ENCODE measurements around the gene KMO.

KMO gene

DNA sequence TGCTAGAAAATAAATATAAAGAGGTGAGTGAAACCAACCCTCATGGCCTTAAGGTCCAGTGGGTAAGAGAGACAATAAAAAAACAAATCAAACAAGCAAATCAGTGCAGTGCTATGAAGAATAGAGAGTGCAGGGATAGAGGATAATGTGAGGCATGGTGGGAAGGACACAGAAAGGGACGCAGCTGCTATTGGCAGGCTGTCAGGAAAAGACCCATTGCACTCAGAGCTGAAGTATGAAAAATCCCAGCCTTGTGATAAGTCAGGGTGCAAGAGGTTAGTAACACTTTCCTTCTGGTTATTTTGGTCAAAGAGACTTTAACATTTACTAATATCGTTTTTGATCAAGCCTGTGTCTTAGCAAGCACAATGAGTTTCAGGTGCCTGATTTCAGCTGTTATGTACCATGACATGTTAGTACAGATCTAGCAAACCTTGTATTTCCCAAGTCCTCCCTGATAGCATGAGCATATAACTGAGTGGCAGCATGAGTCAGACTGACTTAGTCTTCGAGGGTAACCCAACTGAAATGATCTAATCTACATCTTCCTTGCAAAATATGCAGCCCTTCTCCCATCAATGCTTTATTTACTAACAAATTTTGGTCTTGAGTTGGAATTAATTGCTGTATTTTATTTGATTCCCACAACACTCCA lies 76.3 kb downstream of the KMO start:
- Mint-ChIP-seq H3K9me3 (no peaks in the 10 kb centered on the region), H3K27me3 (ENCODE audit: low read depth) (peaks cover 7% of the 10 kb centered on the region), H3K4me3 (no peak overlapping the region), H3K36me3 (ENCODE audit: low read depth) (peaks cover 1% of the 10 kb centered on the region), H3K27ac (no peak overlapping the region), H3K4me1 (no peaks in the 10 kb centered on the region)
- TF ChIP-seq, protein P1, sequence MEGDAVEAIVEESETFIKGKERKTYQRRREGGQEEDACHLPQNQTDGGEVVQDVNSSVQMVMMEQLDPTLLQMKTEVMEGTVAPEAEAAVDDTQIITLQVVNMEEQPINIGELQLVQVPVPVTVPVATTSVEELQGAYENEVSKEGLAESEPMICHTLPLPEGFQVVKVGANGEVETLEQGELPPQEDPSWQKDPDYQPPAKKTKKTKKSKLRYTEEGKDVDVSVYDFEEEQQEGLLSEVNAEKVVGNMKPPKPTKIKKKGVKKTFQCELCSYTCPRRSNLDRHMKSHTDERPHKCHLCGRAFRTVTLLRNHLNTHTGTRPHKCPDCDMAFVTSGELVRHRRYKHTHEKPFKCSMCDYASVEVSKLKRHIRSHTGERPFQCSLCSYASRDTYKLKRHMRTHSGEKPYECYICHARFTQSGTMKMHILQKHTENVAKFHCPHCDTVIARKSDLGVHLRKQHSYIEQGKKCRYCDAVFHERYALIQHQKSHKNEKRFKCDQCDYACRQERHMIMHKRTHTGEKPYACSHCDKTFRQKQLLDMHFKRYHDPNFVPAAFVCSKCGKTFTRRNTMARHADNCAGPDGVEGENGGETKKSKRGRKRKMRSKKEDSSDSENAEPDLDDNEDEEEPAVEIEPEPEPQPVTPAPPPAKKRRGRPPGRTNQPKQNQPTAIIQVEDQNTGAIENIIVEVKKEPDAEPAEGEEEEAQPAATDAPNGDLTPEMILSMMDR (IDR thresholded peaks at IDR 0.05; ENCODE audit: unreplicated experiment in 3 of 3), result no peak

DNA sequence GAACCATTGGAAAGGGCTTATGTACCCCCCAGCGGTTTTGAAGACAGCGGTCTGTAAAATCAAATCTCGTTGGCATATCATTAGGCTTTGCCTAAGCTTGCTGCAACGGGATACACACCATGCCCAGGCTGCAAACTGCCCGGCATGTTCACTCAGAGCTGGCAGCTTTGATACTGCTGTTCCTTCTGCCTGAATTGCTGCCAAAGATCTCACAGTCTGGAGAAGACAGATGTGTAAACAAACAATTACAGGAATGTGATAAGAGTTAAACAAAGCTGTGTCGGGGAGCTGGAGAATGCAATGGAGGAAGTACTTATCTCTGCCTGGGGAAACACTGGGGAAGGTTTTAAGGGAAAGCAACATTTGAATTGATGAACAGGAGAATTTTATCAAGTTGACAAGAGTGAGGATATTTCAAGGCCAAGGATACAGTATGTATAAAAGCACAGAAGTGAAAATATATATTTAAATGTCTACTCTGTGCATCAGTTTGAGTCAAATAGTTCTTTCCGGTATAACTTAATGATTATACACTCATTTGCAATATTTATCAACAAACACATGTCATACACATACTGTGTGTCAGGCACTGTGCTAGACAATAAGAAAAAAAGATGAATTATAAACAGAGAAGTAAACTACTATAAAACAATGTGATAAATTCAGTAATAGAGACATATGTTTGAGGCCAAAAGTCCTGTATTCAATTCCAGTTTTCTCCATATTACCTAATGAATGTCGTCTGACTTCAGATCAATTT lies 78.1 kb downstream of the KMO start:
- TF ChIP-seq, protein P1 (IDR thresholded peaks at IDR 0.05; ENCODE audit: unreplicated experiment in 3 of 3), result no peak
- no peaks in the 10 kb centered on the region for H3K9me3 Mint-ChIP-seq

DNA sequence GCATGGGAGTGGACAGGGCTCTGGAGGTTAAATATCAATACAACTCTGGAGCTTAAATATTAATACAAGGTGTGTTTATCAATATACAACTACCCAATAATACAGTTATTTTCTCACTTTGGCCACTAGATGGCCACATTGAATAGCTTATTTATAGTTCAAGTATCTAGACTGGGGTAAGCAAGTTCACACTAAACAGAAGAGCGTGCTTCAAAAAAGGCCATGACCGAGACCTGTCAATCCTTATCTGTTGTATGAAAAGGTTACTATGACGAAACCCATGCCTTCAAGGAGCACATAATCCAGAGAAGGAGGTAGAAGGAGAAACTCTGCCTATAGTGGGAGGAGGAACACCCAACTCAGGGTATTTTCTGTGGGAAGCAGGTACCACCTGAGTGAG lies 78.9 kb downstream of the KMO start:
- H3K27me3 Mint-ChIP-seq (ENCODE audit: low read depth), result peaks cover 4% of the 10 kb centered on the region
- no peak overlapping the region for H3K4me3 Mint-ChIP-seq
- H3K4me1 Mint-ChIP-seq, result no peaks in the 10 kb centered on the region
- H3K9me3 Mint-ChIP-seq, result no peaks in the 10 kb centered on the region
- H3K27ac Mint-ChIP-seq, result no peak overlapping the region
- H3K36me3 Mint-ChIP-seq (ENCODE audit: low read depth), result no peaks in the 10 kb centered on the region
- TF ChIP-seq, protein P1 (IDR thresholded peaks at IDR 0.05; ENCODE audit: unreplicated experiment in 3 of 3), result peak; percentile 56 to 77 (median 69)

More for the DNA sequence above, 78.1 kb downstream of the KMO start:
- H3K36me3 Mint-ChIP-seq (ENCODE audit: low read depth), result no peaks in the 10 kb centered on the region
- H3K4me1 Mint-ChIP-seq, result no peaks in the 10 kb centered on the region
- H3K27ac Mint-ChIP-seq, result no peak overlapping the region
- peaks cover 7% of the 10 kb centered on the region for H3K27me3 Mint-ChIP-seq (ENCODE audit: low read depth)
- H3K4me3 Mint-ChIP-seq, result no peak overlapping the region

DNA sequence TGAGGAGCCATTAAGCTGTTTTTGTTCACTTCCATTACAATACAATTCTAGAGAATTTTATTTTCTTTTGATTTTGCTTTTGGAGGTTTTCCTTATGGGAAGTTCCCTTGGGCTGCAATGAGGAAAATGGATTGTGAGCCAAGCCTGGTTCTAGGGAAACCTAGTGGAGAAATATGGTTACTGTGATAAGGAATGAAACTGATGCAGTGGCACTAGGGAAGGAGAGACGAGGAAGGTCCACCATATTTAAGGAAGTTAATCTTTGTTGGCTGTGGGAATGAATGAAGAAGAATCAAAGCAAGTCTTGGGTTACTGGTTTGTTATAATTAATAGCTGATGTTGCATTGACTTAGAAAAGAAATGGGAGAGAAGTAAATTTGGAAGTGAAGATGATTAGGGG lies 79.6 kb downstream of the KMO start:
- H3K27ac Mint-ChIP-seq, result no peak overlapping the region
- no peaks in the 10 kb centered on the region for H3K4me1 Mint-ChIP-seq
- H3K9me3 Mint-ChIP-seq, result no peaks in the 10 kb centered on the region
- H3K4me3 Mint-ChIP-seq, result no peak overlapping the region
- TF ChIP-seq, protein P1 (IDR thresholded peaks at IDR 0.05; ENCODE audit: unreplicated experiment in 3 of 3), result no peak
- H3K27me3 Mint-ChIP-seq (ENCODE audit: low read depth), result peaks cover 4% of the 10 kb centered on the region
- no peaks in the 10 kb centered on the region for H3K36me3 Mint-ChIP-seq (ENCODE audit: low read depth)

DNA sequence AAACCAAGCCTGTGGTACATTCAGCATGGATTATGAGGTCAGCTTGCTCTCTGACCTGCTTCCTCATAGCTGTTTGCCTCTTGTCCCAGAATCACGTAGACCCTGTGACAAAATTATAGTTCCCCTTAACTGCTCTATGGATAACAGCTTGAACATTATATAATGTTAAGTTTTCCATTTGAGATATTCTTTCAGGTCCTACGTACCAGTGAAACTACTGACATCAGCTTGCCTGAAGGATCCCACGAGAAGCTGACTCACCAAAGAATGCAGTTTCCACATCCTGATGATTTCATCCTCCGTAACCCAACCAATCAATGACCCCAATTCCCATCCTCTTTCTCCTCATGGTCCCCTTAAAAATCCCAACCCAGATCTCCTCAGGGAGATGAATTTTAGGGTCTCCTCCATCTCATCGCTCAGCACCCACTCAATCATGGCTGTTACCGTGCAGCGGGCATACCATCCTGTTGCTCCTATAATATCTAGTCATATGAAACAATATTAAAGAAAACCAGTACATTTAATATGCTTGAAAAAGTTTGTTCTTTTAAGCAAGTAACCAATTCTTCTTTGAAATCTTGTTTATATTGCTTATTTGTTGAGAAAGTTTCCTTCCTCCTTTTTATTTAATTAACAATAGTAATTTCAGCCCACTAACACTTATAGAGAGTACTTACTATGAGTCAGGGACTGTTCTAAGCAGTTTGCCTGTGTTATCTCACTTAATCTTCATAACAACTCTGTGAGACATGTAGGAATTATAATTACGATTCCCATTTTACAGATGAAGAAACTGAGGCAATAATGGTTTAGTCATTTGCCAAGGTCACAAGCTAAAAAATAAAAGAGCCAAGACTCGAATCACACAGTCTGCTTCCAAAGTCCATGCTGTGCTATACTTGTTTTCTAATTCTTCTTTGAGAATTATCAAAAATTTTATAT lies 80.6 kb downstream of the KMO start:
- Mint-ChIP-seq H3K9me3 (no peaks in the 10 kb centered on the region), H3K4me3 (no peak overlapping the region), H3K27me3 (ENCODE audit: low read depth) (peaks cover 4% of the 10 kb centered on the region), H3K36me3 (ENCODE audit: low read depth) (no peaks in the 10 kb centered on the region), H3K4me1 (no peaks in the 10 kb centered on the region), H3K27ac (no peak overlapping the region)
- TF ChIP-seq, protein P1 (IDR thresholded peaks at IDR 0.05; ENCODE audit: unreplicated experiment in 3 of 3), result no peak
